ENCODE results near the gene SEPTIN3. TPM values are rescaled to one million over a fixed set of nuclear protein-coding genes. Genes with fewer than 3 reads are reported as not detected.

SEPTIN3 gene
- total and polyA plus RNA-seq, 9 of the 15 experiments (the other 6 are each of a cell fraction or from before 2014, with no cell fraction given), result 0.06 TPM; not detected in 8

- peak; percentile 79; the same call in 1 of the 2 replicates for TF ChIP-seq TOE1 (IDR thresholded peaks at IDR 0.05; ENCODE audit: borderline replicate concordance)
- TF ChIP-seq TOE1 (CRISPR knock-in tag; IDR thresholded peaks at IDR 0.05; ENCODE audit: borderline replicate concordance, low read depth), result no peak
- TF ChIP-seq ZNF354B (CRISPR knock-in tag; IDR thresholded peaks at IDR 0.05), result no peak
- no peak for TF ChIP-seq MEF2A (IDR thresholded peaks at IDR 0.05; ENCODE audit: control insufficient read depth, low read depth, low read length)
- TF ChIP-seq ATF7 (IDR thresholded peaks at IDR 0.05), result peak; percentile 35; the same call in 1 of the 2 replicates
- no peak for TF ChIP-seq CBX1 (IDR thresholded peaks at IDR 0.05; ENCODE audit: low read depth)
- no peak for TF ChIP-seq CBX3 (IDR thresholded peaks at IDR 0.05; ENCODE audit: borderline replicate concordance in 1 of 2, low read length in 2 of 2)
- TF ChIP-seq SRF (CRISPR knock-in tag; IDR thresholded peaks at IDR 0.05), result no peak
- TF ChIP-seq, protein P1, sequence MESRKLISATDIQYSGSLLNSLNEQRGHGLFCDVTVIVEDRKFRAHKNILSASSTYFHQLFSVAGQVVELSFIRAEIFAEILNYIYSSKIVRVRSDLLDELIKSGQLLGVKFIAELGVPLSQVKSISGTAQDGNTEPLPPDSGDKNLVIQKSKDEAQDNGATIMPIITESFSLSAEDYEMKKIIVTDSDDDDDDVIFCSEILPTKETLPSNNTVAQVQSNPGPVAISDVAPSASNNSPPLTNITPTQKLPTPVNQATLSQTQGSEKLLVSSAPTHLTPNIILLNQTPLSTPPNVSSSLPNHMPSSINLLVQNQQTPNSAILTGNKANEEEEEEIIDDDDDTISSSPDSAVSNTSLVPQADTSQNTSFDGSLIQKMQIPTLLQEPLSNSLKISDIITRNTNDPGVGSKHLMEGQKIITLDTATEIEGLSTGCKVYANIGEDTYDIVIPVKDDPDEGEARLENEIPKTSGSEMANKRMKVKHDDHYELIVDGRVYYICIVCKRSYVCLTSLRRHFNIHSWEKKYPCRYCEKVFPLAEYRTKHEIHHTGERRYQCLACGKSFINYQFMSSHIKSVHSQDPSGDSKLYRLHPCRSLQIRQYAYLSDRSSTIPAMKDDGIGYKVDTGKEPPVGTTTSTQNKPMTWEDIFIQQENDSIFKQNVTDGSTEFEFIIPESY (CRISPR knock-in tag; IDR thresholded peaks at IDR 0.05), result 0 out of 2 replicates have a peak, but pooled peaks have one; percentile 59
- no peak for TF ChIP-seq MECOM (CRISPR knock-in tag; IDR thresholded peaks at IDR 0.05)
- no peak for TF ChIP-seq CBX8 (IDR thresholded peaks at IDR 0.05; ENCODE audit: borderline replicate concordance, extremely low read depth, low read depth, low read length, poor library complexity, severe bottlenecking)
- TF ChIP-seq, protein P2, sequence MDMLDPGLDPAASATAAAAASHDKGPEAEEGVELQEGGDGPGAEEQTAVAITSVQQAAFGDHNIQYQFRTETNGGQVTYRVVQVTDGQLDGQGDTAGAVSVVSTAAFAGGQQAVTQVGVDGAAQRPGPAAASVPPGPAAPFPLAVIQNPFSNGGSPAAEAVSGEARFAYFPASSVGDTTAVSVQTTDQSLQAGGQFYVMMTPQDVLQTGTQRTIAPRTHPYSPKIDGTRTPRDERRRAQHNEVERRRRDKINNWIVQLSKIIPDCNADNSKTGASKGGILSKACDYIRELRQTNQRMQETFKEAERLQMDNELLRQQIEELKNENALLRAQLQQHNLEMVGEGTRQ (CRISPR knock-in tag; IDR thresholded peaks at IDR 0.05), result peak; percentile 86
- TF ChIP-seq, protein P3, sequence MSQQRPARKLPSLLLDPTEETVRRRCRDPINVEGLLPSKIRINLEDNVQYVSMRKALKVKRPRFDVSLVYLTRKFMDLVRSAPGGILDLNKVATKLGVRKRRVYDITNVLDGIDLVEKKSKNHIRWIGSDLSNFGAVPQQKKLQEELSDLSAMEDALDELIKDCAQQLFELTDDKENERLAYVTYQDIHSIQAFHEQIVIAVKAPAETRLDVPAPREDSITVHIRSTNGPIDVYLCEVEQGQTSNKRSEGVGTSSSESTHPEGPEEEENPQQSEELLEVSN (IDR thresholded peaks at IDR 0.05; ENCODE audit: borderline replicate concordance in 1 of 2, extremely low read depth in 1 of 2, insufficient read depth in 1 of 2, insufficient read length in 1 of 2, low read depth in 1 of 2, low read length in 1 of 2, poor library complexity in 1 of 2, severe bottlenecking in 1 of 2), result peak; percentile 36 to 61
These were observed 29.4 kb downstream of the SEPTIN3 start, which contains the start of gene WBP2NL (continued) for GRCh38 chr22:41998361-41999261.
